ENCODE data around the gene DIS3L2.

GRCh38 chr2:232053777-232054176, 92.3 kb downstream of the DIS3L2 start:
- TF ChIP-seq POLR2AphosphoS5 (IDR thresholded peaks at IDR 0.05; ENCODE audit: borderline replicate concordance, low read depth, low read length) (no peak), EZH2 (IDR thresholded peaks at IDR 0.05) (no peak)
